Measurements from ENCODE around the gene MRPL37. TPM values are rescaled to one million over a fixed set of nuclear protein-coding genes. Genes with fewer than 3 reads are reported as not detected.

The MRPL37 gene
- total and polyA plus RNA-seq, 2 of the 8 experiments (the other 6 are each of a cell fraction or from before 2014, with no cell fraction given): 45.5 to 126 TPM

DNA sequence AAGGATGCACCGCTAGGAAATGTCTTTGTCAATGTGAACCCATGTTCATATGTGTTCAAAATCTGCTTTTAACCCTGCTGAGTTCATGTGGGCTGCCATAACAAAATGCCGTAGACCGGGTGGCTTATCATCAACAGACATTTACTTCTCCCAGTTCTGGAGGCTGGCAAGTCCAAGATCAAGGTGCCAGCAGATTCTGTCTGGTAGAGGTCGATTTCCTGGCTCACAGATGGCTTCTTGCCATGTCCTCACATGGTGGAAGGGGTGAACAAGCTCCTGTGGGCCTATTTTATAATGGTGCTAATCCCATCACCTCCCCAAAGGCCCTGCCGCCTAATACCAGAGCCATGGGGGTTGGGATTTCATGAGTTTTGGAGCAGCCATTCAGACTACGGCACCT lies 42.6 kb upstream of the MRPL37 start:
- no peak overlapping the region for H3K4me2 ChIP-seq (ENCODE audit: insufficient read depth in 1 of 2, low read depth in 2 of 2, low read length in 2 of 2)

More for the DNA sequence above, 42.6 kb upstream of the MRPL37 start:
- H2BK120ac ChIP-seq (replicated peaks; ENCODE audit: low read depth, low read length): no peak overlapping the region
- H3K27ac ChIP-seq (ENCODE audit: low read depth, low read length): no peak overlapping the region
- H3K14ac ChIP-seq (ENCODE audit: insufficient read length): no peak overlapping the region
- no peaks in the 10 kb centered on the region for H4K20me1 ChIP-seq (replicated peaks in 1 of 2; ENCODE audit: control insufficient read depth in 1 of 2, insufficient read depth in 2 of 2, low read length in 2 of 2)
- no peaks in the 10 kb centered on the region; a peak in 2 of 7 replicates for H3K4me1 ChIP-seq (replicated peaks in 1 of 4; ENCODE audit: control insufficient read depth in 3 of 4, insufficient read depth in 4 of 4, low read length in 3 of 4)
- TF ChIP-seq POLR2AphosphoS5 (IDR thresholded peaks at IDR 0.05; ENCODE audit: low read depth, low read length): no peak
- TF ChIP-seq, protein P1, sequence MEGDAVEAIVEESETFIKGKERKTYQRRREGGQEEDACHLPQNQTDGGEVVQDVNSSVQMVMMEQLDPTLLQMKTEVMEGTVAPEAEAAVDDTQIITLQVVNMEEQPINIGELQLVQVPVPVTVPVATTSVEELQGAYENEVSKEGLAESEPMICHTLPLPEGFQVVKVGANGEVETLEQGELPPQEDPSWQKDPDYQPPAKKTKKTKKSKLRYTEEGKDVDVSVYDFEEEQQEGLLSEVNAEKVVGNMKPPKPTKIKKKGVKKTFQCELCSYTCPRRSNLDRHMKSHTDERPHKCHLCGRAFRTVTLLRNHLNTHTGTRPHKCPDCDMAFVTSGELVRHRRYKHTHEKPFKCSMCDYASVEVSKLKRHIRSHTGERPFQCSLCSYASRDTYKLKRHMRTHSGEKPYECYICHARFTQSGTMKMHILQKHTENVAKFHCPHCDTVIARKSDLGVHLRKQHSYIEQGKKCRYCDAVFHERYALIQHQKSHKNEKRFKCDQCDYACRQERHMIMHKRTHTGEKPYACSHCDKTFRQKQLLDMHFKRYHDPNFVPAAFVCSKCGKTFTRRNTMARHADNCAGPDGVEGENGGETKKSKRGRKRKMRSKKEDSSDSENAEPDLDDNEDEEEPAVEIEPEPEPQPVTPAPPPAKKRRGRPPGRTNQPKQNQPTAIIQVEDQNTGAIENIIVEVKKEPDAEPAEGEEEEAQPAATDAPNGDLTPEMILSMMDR (IDR thresholded peaks at IDR 0.05; ENCODE audit: control extremely low read depth in 1 of 3, insufficient read depth in 1 of 3, low read depth in 1 of 3, low read length in 3 of 3): no peak
- TF ChIP-seq RNF2 (IDR thresholded peaks at IDR 0.05; ENCODE audit: borderline replicate concordance, low read depth, low read length, missing control alignments, poor library complexity, severe bottlenecking): no peak
- no peaks in the 10 kb centered on the region for H3K27me3 ChIP-seq (replicated peaks in 1 of 4; ENCODE audit: control insufficient read depth in 3 of 4, extremely low read depth in 1 of 4, insufficient read depth in 3 of 4, low read length in 3 of 4)
- H3K4me3 ChIP-seq (ENCODE audit: extremely low read depth in 1 of 4, insufficient read depth in 2 of 4, low read depth in 3 of 4, low read length in 4 of 4): no peak overlapping the region
- H3K18ac ChIP-seq (ENCODE audit: extremely low read depth, low read length): no peak overlapping the region
- H3K23ac ChIP-seq (ENCODE audit: insufficient read length): no peak overlapping the region
- H2BK12ac ChIP-seq (ENCODE audit: low read depth, low read length): no peak overlapping the region
- FAIRE-seq (no peak), DNase-seq (ENCODE audit: low read depth in 1 of 2, low spot score in 2 of 2) (no peak)
- 82% methylated on average over 6 of the region's 6 CpGs; no CpG with 5 or more reads in 1 of the 2 experiments for WGBS, 2 experiments (ENCODE audit: extremely low coverage in 1 of 2, insufficient coverage in 1 of 2, insufficient read length in 1 of 2, insufficient replicate concordance in 2 of 2, low coverage in 1 of 2, low lambda C conversion rate in 2 of 2, missing lambda C conversion rate in 1 of 2)
- no peak overlapping the region for H2BK20ac ChIP-seq (ENCODE audit: low read length)
- H3K56ac ChIP-seq (replicated peaks; ENCODE audit: insufficient read length, low read depth, low read length): no peak overlapping the region
- POLR2A ChIA-PET (ENCODE audit: partially characterized antibody): interaction anchor here (1.2 kb wide), 1 partner anchor 40 kb away, joined by 3 read pairs; no protein-coding TSS in a partner anchor
- H4K91ac ChIP-seq (replicated peaks; ENCODE audit: insufficient read length, low read length): no peak overlapping the region
- H2AFZ ChIP-seq (ENCODE audit: low read length): no peak overlapping the region
- no peak overlapping the region for H2BK5ac ChIP-seq (ENCODE audit: low read depth, low read length)
- no peaks in the 10 kb centered on the region for H3K79me2 ChIP-seq (ENCODE audit: control insufficient read depth in 1 of 2, insufficient read depth in 2 of 2, low read length in 2 of 2)
- H3K9me3 ChIP-seq (ENCODE audit: insufficient read depth in 2 of 2, low read depth in 1 of 2, low read length in 1 of 2): no peaks in the 10 kb centered on the region
- no peak overlapping the region for H3K4ac ChIP-seq (replicated peaks; ENCODE audit: insufficient read length, low read depth, low read length)
- no peaks in the 10 kb centered on the region; the same call in 1 of the 2 replicates for H3K23me2 ChIP-seq (ENCODE audit: low read depth, low read length)
- peak overlapping the region in 1 of 4 experiments; percentile 21; a peak in 1 of 7 replicates for H3K9ac ChIP-seq (replicated peaks in 1 of 4; ENCODE audit: extremely low read depth in 1 of 4, low read depth in 3 of 4, low read length in 3 of 4)
- CTCF ChIA-PET (ENCODE audit: partially characterized antibody): interaction anchor here (1.7 kb wide), 1 partner anchor 24 kb away, joined by 6 read pairs; no protein-coding TSS in a partner anchor
- no peaks in the 10 kb centered on the region; the same call in 1 of the 2 replicates for H3K79me1 ChIP-seq (ENCODE audit: low read depth, low read length)
- no peaks in the 10 kb centered on the region for H3K36me3 ChIP-seq (ENCODE audit: control insufficient read depth in 2 of 4, insufficient read depth in 4 of 4, low read length in 3 of 4)
- H4K8ac ChIP-seq (ENCODE audit: extremely low read depth, insufficient read depth, low read length): no peak overlapping the region
- no peak overlapping the region for H2BK15ac ChIP-seq (ENCODE audit: low read length)
- no peak overlapping the region for H2AK5ac ChIP-seq (ENCODE audit: low read depth, low read length)
- H4K5ac ChIP-seq (ENCODE audit: insufficient read length, low read depth, low read length): no peak overlapping the region

Measured in H1 (cell line).